Activated T-cell treated with anti-CD3 and anti-CD28 coated beads, Interleukin-2, amount 50 U/mL, for 72 hours (primary cell): ENCODE results near the gene AOC1. TPM values are rescaled to one million over a fixed set of nuclear protein-coding genes. Genes with fewer than 3 reads are reported as not detected.

Experiments used
- total RNA-seq, 2 donors: library from RNA; stranded (reverse); gene quantifications; one replicate each; pipeline ENCODE4 v1.2.3, GENCODE V29; 2022

AOC1 gene
- total RNA-seq, 2 donors from 2014 or later, result not detected

Other genes with a start within 250 kb of the AOC1 start
- gene GIMAP6, start 220.1 kb upstream of the AOC1 start, total RNA-seq, result 10 to 100 TPM; 35.1 to 41.6 TPM
- gene GIMAP2, start 166.8 kb upstream of the AOC1 start, total RNA-seq, result 10 to 100 TPM; 47.8 to 59.4 TPM
- 1 to 10 TPM; 5.5 to 9.3 TPM for gene GIMAP1, start 135.9 kb upstream of the AOC1 start, total RNA-seq
- 10 to 100 TPM; 43.5 to 50.5 TPM for gene GIMAP5, start 115.1 kb upstream of the AOC1 start, total RNA-seq
- gene TMEM176B, start 52.2 kb upstream of the AOC1 start, total RNA-seq, result not detected
- gene TMEM176A, start 51.7 kb upstream of the AOC1 start, total RNA-seq, result under 1 TPM; 0.24 to 0.30 TPM
- gene KCNH2, start 125.8 kb downstream of the AOC1 start, total RNA-seq, result under 1 TPM; 0.72 to 0.77 TPM
- gene NOS3, start 138.5 kb downstream of the AOC1 start, total RNA-seq, result 1 to 10 TPM; 6.8 to 8.1 TPM
- 10 to 100 TPM in 1 of 2 donors, 1 to 10 TPM in 1; 9.0 to 10.1 TPM for gene ATG9B, start 172.0 kb downstream of the AOC1 start, total RNA-seq
- gene ABCB8, start 175.9 kb downstream of the AOC1 start, total RNA-seq, result 10 to 100 TPM; 46.6 to 49.6 TPM
- gene ASIC3, start 196.0 kb downstream of the AOC1 start, total RNA-seq, result 10 to 100 TPM; 14.4 to 15.7 TPM
- gene CDK5, start 205.4 kb downstream of the AOC1 start, total RNA-seq, result 10 to 100 TPM in 1 of 2 donors, 1 to 10 TPM in 1; 9.4 to 11.6 TPM
- gene SLC4A2, start 207.1 kb downstream of the AOC1 start, total RNA-seq, result 10 to 100 TPM; 73.7 to 75.6 TPM
- 10 to 100 TPM; 55.4 to 59.8 TPM for gene FASTK, start 228.3 kb downstream of the AOC1 start, total RNA-seq
- 10 to 100 TPM; 67.3 to 68.5 TPM for gene TMUB1, start 231.0 kb downstream of the AOC1 start, total RNA-seq
- 10 to 100 TPM; 26.9 to 28.4 TPM for gene AGAP3, start 234.0 kb downstream of the AOC1 start, total RNA-seq